Tibial artery (tissue), 4 donors: ENCODE results near the gene PXYLP1.

Source experiments
- DNase-seq, 2 donors: peaks; one replicate each; pipeline ENCODE4 v3.0.0-alpha.2; 2019
- H3K27ac ChIP-seq, 2 donors: fragments of 200-600 bp; sonication (generic) in 1 of 2; 1 replicate in 1 of 2; 2 replicates in 1 of 2; pipeline ENCODE4 v1.5.1; 2018 to 2019; ENCODE audit warnings: mild to moderate bottlenecking in 1 of 2
- H3K27me3 ChIP-seq, 2 donors: fragments of 200-600 bp; sonication (generic) in 1 of 2; one replicate each; pipeline versions ENCODE4 v1.5.1 to v1.6.0; 2016 to 2019
- H3K36me3 ChIP-seq, 3 donors: fragments of 200-600 bp; sonication (generic) in 2 of 3; one replicate each; pipeline ENCODE4 v1.5.1; 2016 to 2019; ENCODE audit warnings: mild to moderate bottlenecking in 2 of 3
- H3K4me1 ChIP-seq, 4 donors: fragments of 200-600 bp; sonication (generic) in 2 of 4; 1 replicate in 3 of 4; 2 replicates in 1 of 4; pipeline ENCODE4 v1.5.1; 2016 to 2019
- H3K4me3 ChIP-seq, 2 donors: fragments of 200-600 bp; sonication (generic) in 1 of 2; 1 replicate in 1 of 2; 2 replicates in 1 of 2; pipeline ENCODE4 v1.5.1; 2018 to 2019; ENCODE audit warnings: mild to moderate bottlenecking in 2 of 2
- H3K9me3 ChIP-seq, 3 donors: fragments of 200-600 bp; sonication (generic) in 1 of 3; one replicate each; pipeline ENCODE4 v1.5.1; 2016 to 2019
- CTCF ChIP-seq, 2 experiments: fragments of 200-600 bp in 1 of 2; fragments of 450-650 bp in 1 of 2; IDR thresholded peaks; one replicate each; pipeline ENCODE4 v1.5.1; 2017 to 2019; ENCODE audit warnings: antibody characterized with exemption in 2 of 2, mild to moderate bottlenecking in 1 of 2, moderate library complexity in 1 of 2
- intact Hi-C: fragments of 100-400 bp; cut with DNase I; formaldehyde crosslinking; loops from one replicate; pipeline ENCODE4 v1.15.0; 2023; ENCODE audit warnings: low total_unique reads

Gene PXYLP1

GRCh38 chr3:141305436-141305835 lies 73.8 kb downstream of the PXYLP1 start:
- TF ChIP-seq CTCF (IDR thresholded peaks at IDR 0.05) = no peak
- no peaks in the 10 kb centered on the region for H3K36me3 ChIP-seq
- intact Hi-C loops = no loop called here
- no peak overlapping the region for H3K4me3 ChIP-seq
- no peaks in the 10 kb centered on the region for H3K9me3 ChIP-seq
- H3K27ac ChIP-seq = no peak overlapping the region
- no peaks in the 10 kb centered on the region for H3K27me3 ChIP-seq
- DNase-seq = no peak
- H3K4me1 ChIP-seq = peaks cover 0 to 13% (median 5%) of the 10 kb centered on the region in 4 donors

- TF ChIP-seq CTCF (IDR thresholded peaks at IDR 0.05) = no peak
- H3K27me3 ChIP-seq = no peaks in the 10 kb centered on the region
- no peak for DNase-seq
- no peaks in the 10 kb centered on the region for H3K36me3 ChIP-seq
- intact Hi-C loops = no loop called here
- no peak overlapping the region for H3K4me3 ChIP-seq
- H3K9me3 ChIP-seq = no peaks in the 10 kb centered on the region
- no peak overlapping the region for H3K27ac ChIP-seq
- peaks cover 0 to 17% (median 8%) of the 10 kb centered on the region in 4 donors for H3K4me1 ChIP-seq
These were observed 74.7 kb downstream of the PXYLP1 start for GRCh38 chr3:141306276-141306675.

- Histone ChIP-seq H3K36me3 (no peaks in the 10 kb centered on the region), H3K27me3 (no peaks in the 10 kb centered on the region), H3K27ac (no peak overlapping the region), H3K9me3 (no peaks in the 10 kb centered on the region), H3K4me1 (peaks cover 3 to 20% (median 9%) of the 10 kb centered on the region in 4 donors), H3K4me3 (no peak overlapping the region)
- intact Hi-C loops = no loop called here
- TF ChIP-seq CTCF (IDR thresholded peaks at IDR 0.05) = no peak
- no peak for DNase-seq
These were observed 75.3 kb downstream of the PXYLP1 start for GRCh38 chr3:141306922-141307321.

- Histone ChIP-seq H3K4me3 (no peak overlapping the region), H3K27me3 (no peaks in the 10 kb centered on the region), H3K27ac (no peak overlapping the region), H3K4me1 (peaks cover 3 to 20% (median 11%) of the 10 kb centered on the region in 4 donors), H3K9me3 (no peaks in the 10 kb centered on the region), H3K36me3 (no peaks in the 10 kb centered on the region)
- intact Hi-C loops = no loop called here
- TF ChIP-seq CTCF (IDR thresholded peaks at IDR 0.05) = no peak
- DNase-seq = no peak
These were observed 75.9 kb downstream of the PXYLP1 start for GRCh38 chr3:141307351-141308059.

GRCh38 chr3:141308588-141309218 lies 77.1 kb downstream of the PXYLP1 start:
- Histone ChIP-seq H3K4me3 (no peak overlapping the region), H3K27ac (no peak overlapping the region), H3K9me3 (no peaks in the 10 kb centered on the region), H3K4me1 (peaks cover under 1 to 17% (median 9%) of the 10 kb centered on the region in 4 donors), H3K27me3 (no peaks in the 10 kb centered on the region), H3K36me3 (no peaks in the 10 kb centered on the region)
- intact Hi-C loops = no loop called here
- peak in 1 of 2 donors; percentile 43 for DNase-seq
- peak; percentile 56 to 57 for TF ChIP-seq CTCF (IDR thresholded peaks at IDR 0.05)
